GM18858 (cell line): ENCODE measurements around the gene APCDD1L.

Experiments used
- ATAC-seq: cut with Tn5 transposase; IDR thresholded peaks from one replicate; pipeline ENCODE4 v1.9.1; 2021; ENCODE audit not compliant: unreplicated experiment

Gene APCDD1L

GRCh38 chr20:58467572-58468527, 47.3 kb downstream of the APCDD1L start:
- ATAC-seq, result no peak

- no peak for ATAC-seq
These were observed 48.2 kb downstream of the APCDD1L start for GRCh38 chr20:58466729-58467571.

DNA sequence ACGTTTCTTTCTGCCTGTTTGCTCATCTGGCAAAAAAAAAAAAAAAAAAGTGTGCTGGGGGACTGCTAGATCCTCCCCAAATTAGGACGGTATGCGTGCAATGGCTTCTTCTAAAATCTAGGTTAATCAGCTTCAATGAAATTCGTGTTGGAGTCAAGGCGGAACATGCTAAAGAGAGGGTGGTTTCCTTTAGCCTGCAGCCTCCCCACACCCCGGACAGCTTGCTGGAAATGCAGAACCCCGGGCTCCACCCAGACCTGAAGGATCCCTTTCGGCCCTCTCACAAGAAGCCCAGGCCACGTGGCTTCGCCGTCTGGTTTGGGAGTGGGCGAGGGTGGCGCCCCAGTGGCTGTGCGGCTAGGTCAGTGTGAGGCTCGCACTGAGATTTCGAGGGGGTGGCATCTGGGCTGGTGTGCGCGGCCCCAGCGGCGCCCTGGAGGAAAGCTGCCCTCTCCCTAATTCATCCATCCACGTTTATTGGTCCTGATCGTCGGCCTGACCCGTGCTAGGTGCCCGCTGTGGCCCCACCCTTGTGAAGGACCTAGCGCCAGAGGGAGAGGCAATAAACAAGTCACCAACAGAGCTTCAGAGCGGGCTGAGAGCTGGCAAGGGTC, 49.0 kb downstream of the APCDD1L start:
- no peak for ATAC-seq

- no peak for ATAC-seq
These were observed 50.4 kb downstream of the APCDD1L start for GRCh38 chr20:58464838-58465237.

GRCh38 chr20:58463256-58463655, 51.9 kb downstream of the APCDD1L start:
- ATAC-seq, result no peak

DNA sequence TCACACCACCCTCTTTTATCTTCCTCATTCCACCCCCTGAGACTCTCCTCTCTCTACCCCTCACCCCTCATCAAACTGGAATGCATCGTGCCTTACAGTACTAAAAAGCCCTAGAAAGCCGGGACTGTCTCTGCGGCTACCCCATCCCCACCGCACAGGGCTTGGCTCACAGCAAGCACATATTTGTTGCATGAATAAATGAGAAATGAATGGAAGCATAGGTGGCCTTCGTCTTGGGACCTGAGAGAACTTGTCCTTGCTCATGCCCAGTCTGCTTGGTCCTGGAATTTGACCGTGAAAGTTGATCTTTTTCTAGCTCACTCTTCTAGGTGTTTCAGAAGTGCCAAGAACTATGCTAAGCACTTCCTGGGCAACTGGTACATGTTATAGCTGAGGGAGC, 53.3 kb downstream of the APCDD1L start:
- no peak for ATAC-seq

- ATAC-seq, result no peak
These were observed 54.1 kb downstream of the APCDD1L start for GRCh38 chr20:58461104-58461503.

- peak; percentile 22 for ATAC-seq
These were observed 56.0 kb downstream of the APCDD1L start for GRCh38 chr20:58459058-58459750.

- ATAC-seq, result peak; percentile 95
These were observed 56.7 kb downstream of the APCDD1L start for GRCh38 chr20:58458342-58459057.

DNA sequence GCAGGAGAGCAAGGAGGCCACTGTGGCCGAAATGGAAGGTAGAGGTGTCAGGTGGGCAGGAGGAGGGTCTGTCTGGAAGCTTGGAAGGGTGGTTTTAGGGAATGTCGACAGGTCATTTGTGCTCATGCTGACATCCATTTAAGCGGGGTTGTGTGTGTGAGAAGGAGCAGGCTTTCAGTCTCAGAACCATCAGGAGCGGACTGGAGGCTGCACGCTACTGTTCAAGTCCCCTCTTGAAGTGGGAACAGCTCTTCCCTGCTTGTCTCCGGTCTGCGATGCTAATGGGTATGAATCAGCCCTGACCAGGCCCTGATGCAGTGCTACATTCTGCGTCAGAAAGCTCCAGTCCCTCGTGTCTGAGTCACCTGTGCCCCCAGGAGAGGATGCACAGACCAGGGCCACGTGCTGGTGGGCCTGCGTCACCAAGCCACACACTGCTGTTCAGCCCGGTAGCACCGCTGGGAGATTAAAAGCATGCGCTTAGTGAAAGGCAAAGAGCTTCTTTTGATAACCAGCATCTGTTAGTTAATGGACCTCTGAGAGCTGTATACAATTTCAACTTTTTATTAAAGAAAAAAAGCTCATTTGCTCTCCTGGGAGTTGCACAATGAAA, 58.0 kb downstream of the APCDD1L start:
- no peak for ATAC-seq

DNA sequence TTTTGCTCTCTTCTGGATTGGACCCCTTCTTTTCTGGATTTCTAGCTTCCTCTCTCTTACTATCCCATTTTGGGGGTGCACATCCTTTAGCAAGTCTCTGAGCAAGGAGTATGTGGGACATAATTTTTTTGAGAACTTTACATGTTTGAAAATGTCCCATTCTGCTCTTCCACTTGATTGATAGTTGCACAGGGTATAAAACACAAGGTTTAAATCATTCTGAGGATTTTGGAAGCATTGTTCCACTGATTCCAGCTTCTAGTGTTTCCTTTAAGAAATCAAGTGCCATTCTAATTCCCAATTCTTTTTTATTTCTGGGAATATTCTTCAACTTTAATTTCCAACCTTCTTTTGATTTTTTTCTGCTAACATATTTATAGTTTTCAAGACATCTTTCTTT, 60.7 kb downstream of the APCDD1L start:
- ATAC-seq, result no peak

GRCh38 chr20:58453391-58453790, 61.8 kb downstream of the APCDD1L start:
- ATAC-seq, result no peak

DNA sequence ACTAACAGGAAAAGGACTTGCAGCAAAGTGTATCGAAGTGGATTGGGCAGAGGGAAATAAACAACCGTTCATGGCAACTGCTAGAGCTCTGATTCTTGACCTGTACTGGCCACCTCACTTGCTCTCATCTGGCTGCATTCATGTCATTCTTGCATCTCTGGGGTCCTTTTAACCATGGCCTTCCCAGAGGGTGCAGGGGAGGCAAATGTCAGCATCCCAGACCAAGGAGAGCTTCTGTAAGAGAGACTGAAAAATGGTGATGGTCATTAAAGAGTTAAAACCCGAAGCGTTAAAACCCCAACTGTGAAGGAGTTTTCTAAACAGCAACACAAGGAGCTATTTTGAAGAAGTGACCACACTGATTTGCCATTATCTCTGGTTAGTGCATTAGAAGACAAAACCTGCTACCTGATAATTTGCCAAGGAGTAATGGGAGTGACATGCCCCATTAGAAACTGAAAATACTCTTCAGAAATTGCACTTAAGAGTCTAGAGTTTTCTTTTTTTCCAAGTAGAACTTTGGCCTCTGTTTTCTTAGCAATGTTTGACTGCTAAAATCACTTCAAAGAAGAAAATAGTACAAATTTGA, 62.4 kb downstream of the APCDD1L start:
- ATAC-seq, result no peak

DNA sequence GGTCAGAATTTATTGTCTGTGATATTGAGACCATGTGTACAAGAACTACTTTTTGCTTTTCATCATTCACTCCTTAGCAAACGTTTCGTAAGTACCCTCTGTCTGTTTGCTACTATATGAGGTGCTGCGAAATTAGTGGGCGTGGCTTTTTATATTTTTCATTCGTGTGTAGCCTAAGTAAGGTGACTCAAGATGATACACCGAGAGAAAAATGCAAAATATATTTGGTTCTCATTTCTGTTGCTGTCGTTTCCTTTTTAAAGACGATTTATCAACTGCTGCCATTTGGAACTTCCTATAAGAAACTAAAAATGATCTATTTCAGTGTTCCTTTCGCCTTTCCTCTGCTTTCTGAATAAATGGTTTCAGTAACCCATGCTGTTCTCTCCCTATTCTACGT, 64.9 kb downstream of the APCDD1L start:
- ATAC-seq, result peak; percentile 57

DNA sequence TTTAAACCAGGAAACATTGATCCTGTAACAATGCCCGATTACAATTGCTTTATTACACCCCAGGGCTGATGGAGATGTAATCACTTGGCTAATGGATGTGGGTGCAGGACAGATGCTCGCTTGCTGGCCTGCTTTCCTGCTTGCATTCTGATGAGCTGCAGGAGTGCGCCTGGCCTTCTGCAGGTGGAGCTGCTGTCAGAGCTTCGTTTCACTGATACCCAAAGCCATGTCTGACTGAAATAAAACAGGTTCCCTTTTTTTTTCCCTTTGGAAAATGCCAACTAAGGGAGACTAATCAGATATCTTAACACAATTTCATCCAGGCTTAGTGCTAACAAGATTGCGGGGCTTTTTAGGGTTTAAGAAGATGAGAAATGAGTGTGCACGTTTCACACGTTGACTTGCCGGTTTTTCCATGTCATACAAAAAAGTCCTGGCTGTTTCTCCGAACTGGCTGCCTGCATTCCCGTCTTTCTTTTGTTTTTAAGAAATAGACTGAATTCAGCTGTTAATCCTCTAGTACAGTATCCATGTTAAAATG, 65.4 kb downstream of the APCDD1L start:
- no peak for ATAC-seq

DNA sequence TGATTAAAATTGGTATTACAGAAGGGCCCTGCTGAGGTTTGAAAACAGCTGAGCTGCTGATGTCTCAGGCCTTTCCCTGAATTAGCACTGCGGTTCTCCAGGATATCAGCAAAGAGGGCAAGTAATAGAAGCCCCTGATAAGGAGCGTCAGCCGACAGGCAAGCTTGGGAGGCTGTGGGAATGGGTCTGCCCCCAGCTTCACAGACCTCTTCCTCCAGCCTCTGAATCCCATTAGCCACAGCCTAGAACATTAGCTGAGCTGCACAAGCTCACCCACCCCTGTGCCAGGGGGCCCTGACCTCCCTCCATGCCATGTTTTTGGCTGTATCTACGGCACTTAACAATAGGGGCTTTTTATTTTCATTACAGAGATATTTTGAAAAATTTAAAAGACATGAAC, 66.2 kb downstream of the APCDD1L start:
- ATAC-seq, result no peak

GRCh38 chr20:58447511-58448391, 67.4 kb downstream of the APCDD1L start:
- ATAC-seq, result no peak

- ATAC-seq, result no peak
These were observed 68.3 kb downstream of the APCDD1L start for GRCh38 chr20:58446960-58447265.
